ENCODE results near the gene IMMP2L.

DNA sequence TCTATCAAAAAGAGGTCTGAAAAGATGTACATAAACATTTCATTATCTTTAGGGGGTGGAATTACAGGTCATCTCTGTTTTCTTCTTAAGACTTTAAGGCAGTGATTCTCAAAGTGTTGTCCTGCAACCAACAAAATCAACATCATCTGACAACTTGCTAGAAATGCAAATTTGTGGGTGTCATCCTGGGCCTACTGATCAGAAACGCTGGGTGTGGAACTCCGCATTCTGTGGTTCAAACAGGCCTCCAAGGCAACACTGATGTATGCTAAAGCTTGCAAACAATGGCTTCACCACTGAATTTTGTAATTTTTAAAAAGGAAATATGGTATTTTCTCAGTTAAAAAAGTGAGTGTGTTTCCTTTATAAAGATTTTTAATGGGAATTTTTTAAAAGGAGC, 873.4 kb downstream of the IMMP2L start:
- TF ChIP-seq, protein P1, sequence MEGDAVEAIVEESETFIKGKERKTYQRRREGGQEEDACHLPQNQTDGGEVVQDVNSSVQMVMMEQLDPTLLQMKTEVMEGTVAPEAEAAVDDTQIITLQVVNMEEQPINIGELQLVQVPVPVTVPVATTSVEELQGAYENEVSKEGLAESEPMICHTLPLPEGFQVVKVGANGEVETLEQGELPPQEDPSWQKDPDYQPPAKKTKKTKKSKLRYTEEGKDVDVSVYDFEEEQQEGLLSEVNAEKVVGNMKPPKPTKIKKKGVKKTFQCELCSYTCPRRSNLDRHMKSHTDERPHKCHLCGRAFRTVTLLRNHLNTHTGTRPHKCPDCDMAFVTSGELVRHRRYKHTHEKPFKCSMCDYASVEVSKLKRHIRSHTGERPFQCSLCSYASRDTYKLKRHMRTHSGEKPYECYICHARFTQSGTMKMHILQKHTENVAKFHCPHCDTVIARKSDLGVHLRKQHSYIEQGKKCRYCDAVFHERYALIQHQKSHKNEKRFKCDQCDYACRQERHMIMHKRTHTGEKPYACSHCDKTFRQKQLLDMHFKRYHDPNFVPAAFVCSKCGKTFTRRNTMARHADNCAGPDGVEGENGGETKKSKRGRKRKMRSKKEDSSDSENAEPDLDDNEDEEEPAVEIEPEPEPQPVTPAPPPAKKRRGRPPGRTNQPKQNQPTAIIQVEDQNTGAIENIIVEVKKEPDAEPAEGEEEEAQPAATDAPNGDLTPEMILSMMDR (IDR thresholded peaks at IDR 0.05; ENCODE audit: low read depth, low read length, missing input control) = no peak
- TF ChIP-seq, protein P2, sequence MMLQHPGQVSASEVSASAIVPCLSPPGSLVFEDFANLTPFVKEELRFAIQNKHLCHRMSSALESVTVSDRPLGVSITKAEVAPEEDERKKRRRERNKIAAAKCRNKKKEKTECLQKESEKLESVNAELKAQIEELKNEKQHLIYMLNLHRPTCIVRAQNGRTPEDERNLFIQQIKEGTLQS (IDR thresholded peaks at IDR 0.05) = no peak
- no peak for TF ChIP-seq TAF1 (conservative IDR thresholded peaks at IDR 0.05)

All from liver (tissue), 3 donors.